K562 (cell line): ENCODE data around the gene GPAT2.
"Not testable (repeated sequence)": the region's sequence is repeated elsewhere in the genome, so short reads cannot be mapped to it uniquely, and the experiment has no call there.

Experiments
- ATF1 ChIP-seq, 2 experiments: fragments of 450-650 bp in 1 of 2; IDR thresholded peaks; 2 replicates each; pipeline ENCODE4 v1.6.1; 2016; ENCODE audit warnings: missing compliant biosample characterization in 1 of 2, missing genetic modification characterization in 1 of 2
- BRD4 ChIP-seq: fragments of 200-600 bp; sonication (generic); IDR thresholded peaks from 2 replicates; pipeline ENCODE4 v1.6.1; 2017; ENCODE audit warnings: inconsistent platforms
- CBX8 ChIP-seq: fragments of 200-600 bp; sonication (generic); IDR thresholded peaks from 2 replicates; pipeline ENCODE4 v1.6.1; 2012; ENCODE audit warnings: borderline replicate concordance, mixed run types, low read depth, mild to moderate bottlenecking, moderate library complexity, mixed read lengths, low read length, control low read depth, inconsistent platforms; ENCODE audit not compliant: poor library complexity, severe bottlenecking; ENCODE audit errors: extremely low read depth
- CEBPG ChIP-seq, 3 experiments: fragments of 200-800 bp in 1 of 3; sonication (Bioruptor generic) in 1 of 3; sonication (generic) in 1 of 3; formaldehyde crosslinking in 1 of 3; IDR thresholded peaks in 2 of 3; conservative IDR thresholded peaks in 1 of 3; 2 replicates each; pipeline versions ENCODE4 v1.6.1 to v1.8.0; 2016 to 2022; ENCODE audit warnings: missing compliant biosample characterization in 2 of 3, missing genetic modification characterization in 2 of 3, mild to moderate bottlenecking in 1 of 3, missing genetic modification reagents in 1 of 3
- EP300 ChIP-seq: IDR thresholded peaks from 2 replicates; pipeline ENCODE4 v1.6.1; 2012; ENCODE audit warnings: low read length, improper control_type of control experiment
- EZH2 ChIP-seq: IDR thresholded peaks from 2 replicates; pipeline ENCODE4 v1.6.1; 2012; ENCODE audit warnings: low read depth, mild to moderate bottlenecking, inconsistent platforms, low read length, borderline replicate concordance
- FOXK1 ChIP-seq: sonication (generic); formaldehyde crosslinking; IDR thresholded peaks from 2 replicates; pipeline ENCODE4 v1.8.0; 2022; ENCODE audit warnings: missing genetic modification reagents, mild to moderate bottlenecking, borderline replicate concordance
- MAFK ChIP-seq: IDR thresholded peaks from 2 replicates; pipeline ENCODE4 v1.6.1; 2011; ENCODE audit warnings: low read length, improper control_type of control experiment
- RBBP5 ChIP-seq: fragments of 200-600 bp; sonication (generic); IDR thresholded peaks from 2 replicates; pipeline ENCODE4 v1.6.1; 2012; ENCODE audit warnings: borderline replicate concordance, mild to moderate bottlenecking, low read length, control low read depth, inconsistent platforms; ENCODE audit not compliant: insufficient read depth, poor library complexity, severe bottlenecking

DNA sequence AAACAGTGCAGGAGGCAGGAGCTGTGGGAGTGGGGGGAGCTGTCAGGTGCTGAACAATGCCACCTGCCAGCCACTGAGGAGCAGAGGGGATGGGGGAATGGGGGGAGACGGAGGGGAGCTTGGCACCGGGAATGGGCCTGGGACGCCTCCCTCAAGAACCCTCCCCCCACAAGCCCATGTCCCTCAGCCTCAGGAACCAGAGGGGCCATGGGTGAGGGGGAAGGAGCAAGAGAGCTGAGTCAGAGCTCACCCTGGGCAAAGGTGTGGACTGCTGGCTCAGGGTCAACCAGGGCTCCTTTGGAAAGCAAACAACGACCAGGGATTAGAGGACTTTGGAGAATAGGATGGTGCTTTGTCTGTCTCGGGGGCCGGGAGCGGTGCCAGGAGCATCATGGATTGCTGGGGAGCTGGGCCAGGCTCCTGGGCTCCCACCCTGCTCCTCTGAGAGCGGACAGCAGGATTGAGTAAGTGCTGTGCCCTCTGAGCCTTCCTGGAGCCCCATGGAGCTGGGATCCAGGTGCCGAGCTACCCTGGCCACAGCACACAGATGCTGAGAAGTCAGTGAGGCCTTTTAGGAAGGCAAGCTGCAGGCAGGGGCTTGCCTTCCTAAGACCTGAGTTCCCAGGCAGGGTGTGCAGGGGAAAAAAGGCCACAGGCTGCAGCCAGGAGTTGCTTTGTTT, 33.3 kb upstream of the GPAT2 start:
- not testable (repeated sequence) for TF ChIP-seq CBX8; MAFK; CEBPG (CRISPR knock-in tag; IDR thresholded peaks at IDR 0.05); CEBPG (tag; conservative IDR thresholded peaks at IDR 0.05 in 1 of 2, IDR thresholded peaks at IDR 0.05 in 1 of 2); RBBP5; FOXK1 (CRISPR knock-in tag); EP300; BRD4; ATF1 (CRISPR knock-in tag; IDR thresholded peaks at IDR 0.05); ATF1 (tag; IDR thresholded peaks at IDR 0.05); EZH2
